GM23338 (cell line): Measurements from ENCODE around the gene KLHL9.

Experiments
- CREB1 ChIP-seq: fragments of 250-450 bp; sonication (Bioruptor Pico); IDR thresholded peaks from 2 replicates; pipeline ENCODE4 v1.5.0; 2020; ENCODE audit warnings: low read depth, mild to moderate bottlenecking, moderate library complexity
- CTCF ChIP-seq, 2 experiments: fragments of 200-600 bp in 1 of 2; sonication (generic) in 1 of 2; conservative IDR thresholded peaks; 2 replicates each; pipeline versions ENCODE4 v1.5.1 to v1.6.1; 2016 to 2017; ENCODE audit warnings: antibody characterized with exemption in 2 of 2, low read depth in 2 of 2, mild to moderate bottlenecking in 2 of 2, moderate library complexity in 1 of 2
- ETS1 ChIP-seq: IDR thresholded peaks from 2 replicates; pipeline ENCODE4 v1.6.1; 2016; ENCODE audit warnings: antibody characterized with exemption
- EZH2 ChIP-seq: fragments of 200-600 bp; sonication (generic); IDR thresholded peaks from one replicate; pipeline ENCODE4 v1.8.0; 2017; ENCODE audit warnings: antibody characterized with exemption, mild to moderate bottlenecking, low read depth; ENCODE audit not compliant: unreplicated experiment
- EZH2phosphoT487 ChIP-seq: fragments of 200-600 bp; sonication (generic); IDR thresholded peaks from one replicate; pipeline ENCODE4 v1.8.1; 2018; ENCODE audit warnings: antibody characterized with exemption; ENCODE audit not compliant: unreplicated experiment
- JUNB ChIP-seq: IDR thresholded peaks from one replicate; pipeline ENCODE4 v1.6.1; 2016; ENCODE audit warnings: antibody characterized with exemption; ENCODE audit not compliant: unreplicated experiment
- NANOG ChIP-seq: IDR thresholded peaks from 2 replicates; pipeline ENCODE4 v1.6.1; 2016; ENCODE audit warnings: antibody characterized with exemption, borderline replicate concordance
- POLR2AphosphoS5 ChIP-seq: IDR thresholded peaks from 2 replicates; pipeline ENCODE4 v1.6.1; 2016; ENCODE audit warnings: antibody characterized with exemption, low read depth
- REST ChIP-seq: IDR thresholded peaks from one replicate; pipeline ENCODE4 v1.6.1; 2018; ENCODE audit warnings: antibody characterized with exemption; ENCODE audit not compliant: unreplicated experiment
- STAT1 ChIP-seq: IDR thresholded peaks from one replicate; pipeline ENCODE4 v1.6.1; 2016; ENCODE audit warnings: antibody characterized with exemption; ENCODE audit not compliant: unreplicated experiment
- ZNF331 ChIP-seq: fragments of 250-450 bp; sonication (Bioruptor Pico); IDR thresholded peaks from 2 replicates; pipeline ENCODE4 v1.5.0; 2020; ENCODE audit warnings: low read depth, mild to moderate bottlenecking, moderate library complexity
- ZNF462 ChIP-seq: fragments of 250-450 bp; sonication (Bioruptor Pico); IDR thresholded peaks from 2 replicates; pipeline ENCODE4 v1.5.0; 2020; ENCODE audit warnings: mild to moderate bottlenecking, moderate library complexity

GRCh38 chr9:21320465-21320864 lies 14.7 kb downstream of the KLHL9 start:
- TF ChIP-seq CTCF (conservative IDR thresholded peaks at IDR 0.05; ENCODE audit: low read depth in 2 of 2) (no peak), JUNB (no peak), EZH2 (no peak), EZH2phosphoT487 (no peak), CREB1 (no peak), POLR2AphosphoS5 (no peak), REST (no peak), STAT1 (no peak), ETS1 (no peak), ZNF331 (CRISPR knock-in tag) (no peak), NANOG (no peak), ZNF462 (CRISPR knock-in tag) (no peak)
